ENCODE data around the gene RPL7A. TPM values are rescaled to one million over a fixed set of nuclear protein-coding genes. Genes with fewer than 3 reads are reported as not detected.

Gene RPL7A
- total RNA-seq, 2 donors from 2014 or later = 1,478 to 1,480 TPM

GRCh38 chr9:133341369-133342068, 6.5 kb upstream of the RPL7A start:
- Histone ChIP-seq H3K27ac (no peak overlapping the region), H3K27me3 (no peaks in the 10 kb centered on the region), H3K4me1 (peaks cover 12% of the 10 kb centered on the region), H3K4me3 (no peak overlapping the region), H3K36me3 (replicated peaks in 1 of 2; ENCODE audit: insufficient read depth in 1 of 2, low read depth in 2 of 2) (no peaks in the 10 kb centered on the region), H3K9me3 (no peaks in the 10 kb centered on the region)
- intact Hi-C loops (cut with DNase I) = no loop called here
- ATAC-seq = no peak
- TF ChIP-seq, protein P1, sequence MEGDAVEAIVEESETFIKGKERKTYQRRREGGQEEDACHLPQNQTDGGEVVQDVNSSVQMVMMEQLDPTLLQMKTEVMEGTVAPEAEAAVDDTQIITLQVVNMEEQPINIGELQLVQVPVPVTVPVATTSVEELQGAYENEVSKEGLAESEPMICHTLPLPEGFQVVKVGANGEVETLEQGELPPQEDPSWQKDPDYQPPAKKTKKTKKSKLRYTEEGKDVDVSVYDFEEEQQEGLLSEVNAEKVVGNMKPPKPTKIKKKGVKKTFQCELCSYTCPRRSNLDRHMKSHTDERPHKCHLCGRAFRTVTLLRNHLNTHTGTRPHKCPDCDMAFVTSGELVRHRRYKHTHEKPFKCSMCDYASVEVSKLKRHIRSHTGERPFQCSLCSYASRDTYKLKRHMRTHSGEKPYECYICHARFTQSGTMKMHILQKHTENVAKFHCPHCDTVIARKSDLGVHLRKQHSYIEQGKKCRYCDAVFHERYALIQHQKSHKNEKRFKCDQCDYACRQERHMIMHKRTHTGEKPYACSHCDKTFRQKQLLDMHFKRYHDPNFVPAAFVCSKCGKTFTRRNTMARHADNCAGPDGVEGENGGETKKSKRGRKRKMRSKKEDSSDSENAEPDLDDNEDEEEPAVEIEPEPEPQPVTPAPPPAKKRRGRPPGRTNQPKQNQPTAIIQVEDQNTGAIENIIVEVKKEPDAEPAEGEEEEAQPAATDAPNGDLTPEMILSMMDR (IDR thresholded peaks at IDR 0.05) = no peak
- TF ChIP-seq POLR2A (IDR thresholded peaks at IDR 0.05) = peak in 1 of 3 donors; percentile 26
- DNase-seq = peak in 1 of 4 donors; percentile 62
- WGBS, 2 donors = 86 to 89% methylated on average over 9 to 10 of the region's 15 CpGs

GRCh38 chr9:133342069-133342406, 6.0 kb upstream of the RPL7A start:
- Histone ChIP-seq H3K9me3 (no peaks in the 10 kb centered on the region), H3K4me1 (peaks cover 12% of the 10 kb centered on the region), H3K36me3 (replicated peaks in 1 of 2; ENCODE audit: insufficient read depth in 1 of 2, low read depth in 2 of 2) (no peaks in the 10 kb centered on the region), H3K27ac (no peak overlapping the region), H3K27me3 (no peaks in the 10 kb centered on the region), H3K4me3 (no peak overlapping the region)
- 77 to 92% methylated on average over 6 to 12 of the region's 12 CpGs for WGBS, 2 donors
- TF ChIP-seq, protein P1 (IDR thresholded peaks at IDR 0.05) = no peak
- TF ChIP-seq POLR2A (IDR thresholded peaks at IDR 0.05) = no peak
- DNase-seq (no peak), ATAC-seq (no peak)
- intact Hi-C loops (cut with DNase I) = no loop called here

- H3K9me3 ChIP-seq = no peaks in the 10 kb centered on the region
These were observed 5.4 kb upstream of the RPL7A start for GRCh38 chr9:133342570-133342969.

DNA sequence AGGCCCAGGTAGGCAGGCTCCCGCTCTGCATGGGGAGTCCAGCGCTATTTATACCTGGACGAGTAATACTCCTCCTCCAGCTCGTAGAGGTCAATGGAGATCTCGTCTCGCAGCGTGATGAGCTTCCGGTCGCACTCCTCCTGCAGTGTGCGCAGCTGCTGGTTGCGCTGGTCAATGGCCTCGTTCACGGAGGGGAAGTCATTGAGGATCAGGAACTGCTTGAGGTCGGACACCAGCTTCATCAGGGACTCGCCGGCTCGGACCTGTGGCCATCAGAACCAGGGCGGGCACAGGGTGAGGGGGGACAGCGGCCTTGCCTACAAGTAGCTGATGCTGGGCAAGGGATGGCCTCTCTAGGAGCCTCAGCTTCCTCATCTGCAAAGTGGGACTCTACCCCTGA, 3.9 kb upstream of the RPL7A start:
- peaks cover 14% of the 10 kb centered on the region for H3K4me1 ChIP-seq
- no peak for TF ChIP-seq POLR2A (IDR thresholded peaks at IDR 0.05)
- TF ChIP-seq, protein P1 (IDR thresholded peaks at IDR 0.05) = no peak
- H3K27me3 ChIP-seq = no peaks in the 10 kb centered on the region
- DNase-seq (no peak), ATAC-seq (no peak)
- intact Hi-C loops (cut with DNase I) = no loop called here
- H3K36me3 ChIP-seq (replicated peaks in 1 of 2; ENCODE audit: insufficient read depth in 1 of 2, low read depth in 2 of 2) = no peaks in the 10 kb centered on the region
- WGBS, 2 donors = 91% methylated on average over 16 to 19 of the region's 19 CpGs
- H3K4me3 ChIP-seq = no peak overlapping the region
- no peak overlapping the region for H3K27ac ChIP-seq
- H3K9me3 ChIP-seq = no peaks in the 10 kb centered on the region

More at GRCh38 chr9:133342570-133342969, 5.4 kb upstream of the RPL7A start:
- ATAC-seq = no peak
- DNase-seq = peak in 1 of 4 donors; percentile 13
- no peak overlapping the region for H3K4me3 ChIP-seq
- TF ChIP-seq POLR2A (IDR thresholded peaks at IDR 0.05) = no peak
- TF ChIP-seq, protein P1 (IDR thresholded peaks at IDR 0.05) = no peak
- no peaks in the 10 kb centered on the region for H3K36me3 ChIP-seq (replicated peaks in 1 of 2; ENCODE audit: insufficient read depth in 1 of 2, low read depth in 2 of 2)
- 83% methylated on average over 7 to 11 of the region's 11 CpGs for WGBS, 2 donors
- no peaks in the 10 kb centered on the region for H3K27me3 ChIP-seq
- intact Hi-C loops (cut with DNase I) = no loop called here
- no peak overlapping the region for H3K27ac ChIP-seq
- H3K4me1 ChIP-seq = peaks cover 12% of the 10 kb centered on the region

DNA sequence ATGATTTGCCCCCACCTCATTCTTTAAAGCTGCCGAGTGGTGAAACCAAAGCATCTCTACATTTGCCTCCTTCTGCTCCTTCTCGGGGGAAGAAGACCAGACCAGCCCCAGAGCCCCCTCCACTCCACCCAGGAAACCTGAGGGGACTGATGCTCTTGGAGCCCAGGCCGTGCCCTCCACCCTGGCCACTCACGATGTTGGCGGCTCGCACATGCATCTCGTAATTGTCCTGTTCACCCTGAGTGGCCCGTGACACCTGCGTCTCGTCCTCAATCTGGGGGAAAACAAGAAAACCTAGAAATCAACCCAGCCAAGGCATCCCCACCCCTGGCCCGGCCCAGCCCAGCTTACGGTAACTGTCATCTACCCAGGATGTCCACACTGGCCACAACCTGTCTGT, 3.0 kb upstream of the RPL7A start:
- H3K4me1 ChIP-seq = peaks cover 24% of the 10 kb centered on the region
- H3K9me3 ChIP-seq = no peaks in the 10 kb centered on the region

More for the DNA sequence above, 3.0 kb upstream of the RPL7A start:
- intact Hi-C loops (cut with DNase I) = no loop called here
- TF ChIP-seq, protein P1 (IDR thresholded peaks at IDR 0.05) = no peak
- WGBS, 2 donors = 94 to 96% methylated on average over 12 of the region's 12 CpGs
- H3K36me3 ChIP-seq (replicated peaks in 1 of 2; ENCODE audit: insufficient read depth in 1 of 2, low read depth in 2 of 2) = peaks cover 3 to 7% of the 10 kb centered on the region in 2 donors
- ATAC-seq (no peak), DNase-seq (no peak)
- H3K27me3 ChIP-seq = no peaks in the 10 kb centered on the region
- H3K27ac ChIP-seq = no peak overlapping the region
- no peak overlapping the region for H3K4me3 ChIP-seq
